NCI-H510A treated with DMSO at 0.1 percent for 48 hours (cell line): ENCODE measurements around the gene BCO1.

Experiments
- DNase-seq: peaks from one replicate; lab custom pipeline; 2025; lab: John Stamatoyannopoulos, UW

BCO1 gene

DNA sequence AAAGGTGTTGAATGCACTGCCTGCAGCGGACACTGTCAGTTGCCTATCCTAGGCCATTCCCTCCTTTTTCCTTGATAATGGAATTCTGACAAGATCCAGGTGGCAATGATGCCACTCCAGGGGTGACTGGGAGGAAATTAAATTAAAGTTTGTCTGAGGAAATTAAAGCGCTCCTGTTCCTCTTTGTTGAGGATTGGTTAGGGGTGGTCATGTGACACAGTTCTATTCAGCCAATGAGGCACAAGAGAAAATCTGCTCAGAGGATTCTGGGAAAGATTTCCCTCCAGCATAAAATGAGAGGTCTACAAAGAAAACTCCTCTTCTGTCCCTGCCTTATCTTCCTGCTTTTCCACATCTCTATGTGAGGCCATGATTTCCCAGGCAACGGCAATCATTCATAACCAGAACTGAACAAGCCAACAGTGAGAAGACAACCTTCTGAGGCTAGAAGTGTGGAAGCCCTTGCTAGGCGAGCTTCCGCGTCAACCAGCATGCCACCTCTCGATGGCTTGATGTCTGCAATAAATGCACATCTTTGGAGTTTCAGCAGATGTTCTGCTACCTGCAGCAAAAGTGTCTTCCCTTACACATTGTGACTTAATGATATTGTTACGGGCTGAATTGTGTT lies 5.6 kb upstream of the BCO1 start:
- no peak for DNase-seq

DNA sequence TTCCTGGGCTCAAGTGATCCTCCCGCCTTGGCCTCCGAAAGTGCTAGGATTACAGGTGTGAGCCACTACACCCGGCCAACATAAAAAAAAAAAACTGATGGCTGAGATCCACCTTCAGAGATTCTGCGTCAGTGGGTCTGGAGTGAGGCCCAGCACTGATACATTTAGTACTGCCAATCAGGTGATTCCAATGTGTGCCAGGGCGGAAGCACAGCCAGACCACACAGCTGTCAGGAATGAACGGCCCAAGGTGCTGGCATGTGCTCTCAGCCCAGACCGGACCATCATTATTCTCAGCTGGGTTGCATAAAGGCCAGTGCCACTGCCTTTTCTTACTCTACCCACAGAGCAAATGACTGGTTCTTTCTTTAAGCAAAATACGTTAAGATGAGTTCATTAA lies 1.2 kb upstream of the BCO1 start:
- DNase-seq: no peak

DNA sequence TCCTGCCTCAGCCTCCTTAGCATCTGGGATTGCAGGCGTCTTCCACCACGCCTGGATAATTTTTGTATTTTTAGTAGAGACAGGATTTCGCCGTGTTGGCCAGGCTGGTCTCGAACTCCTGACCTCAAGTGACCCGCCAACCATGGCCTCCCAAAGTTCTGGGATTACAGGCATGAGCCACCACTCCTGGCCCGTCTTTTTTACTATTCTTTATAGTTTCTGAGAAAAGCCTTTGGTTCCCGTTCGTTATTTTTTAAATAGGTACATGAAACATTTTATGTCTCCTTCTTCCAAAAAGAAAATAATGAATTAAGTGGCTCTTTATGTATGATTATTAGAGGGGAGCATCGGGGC lies 570 bp upstream of the BCO1 start:
- no peak for DNase-seq

DNA sequence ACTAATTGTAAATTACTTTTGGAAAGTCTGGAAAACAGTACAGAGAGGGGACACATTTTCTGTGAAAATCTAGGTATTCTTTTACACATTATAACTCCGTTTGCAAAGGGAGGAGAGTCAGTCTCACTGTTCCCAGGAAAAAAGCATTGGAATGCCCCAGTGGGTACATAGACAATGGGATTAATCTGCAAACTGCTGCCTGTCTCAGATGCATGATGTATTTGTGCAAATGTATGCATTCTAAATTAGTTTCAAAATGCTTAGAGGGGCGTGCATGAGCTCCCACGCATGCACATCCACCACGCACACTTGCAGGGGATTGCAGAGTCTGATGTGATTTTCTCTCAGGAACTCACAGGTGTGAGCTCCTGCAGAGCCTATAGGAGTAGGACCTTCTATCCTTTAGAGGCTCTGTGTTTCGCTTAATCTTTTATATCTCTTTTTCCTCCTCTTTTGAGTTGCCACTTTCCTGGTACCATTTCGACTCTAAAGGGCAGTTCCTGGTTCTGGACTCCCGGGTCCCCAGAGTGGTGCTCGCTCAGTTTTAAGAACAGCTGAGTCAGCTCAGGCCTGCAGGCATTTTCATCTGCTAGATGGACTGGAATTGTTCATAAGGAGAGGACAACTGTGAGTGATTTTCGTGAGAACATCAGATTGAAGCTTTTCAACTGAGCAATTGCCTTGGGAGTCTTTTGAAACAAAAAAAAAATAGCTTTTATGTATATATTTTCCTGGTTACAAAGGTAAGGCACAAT lies 1.1 kb downstream of the BCO1 start:
- DNase-seq: no peak

DNA sequence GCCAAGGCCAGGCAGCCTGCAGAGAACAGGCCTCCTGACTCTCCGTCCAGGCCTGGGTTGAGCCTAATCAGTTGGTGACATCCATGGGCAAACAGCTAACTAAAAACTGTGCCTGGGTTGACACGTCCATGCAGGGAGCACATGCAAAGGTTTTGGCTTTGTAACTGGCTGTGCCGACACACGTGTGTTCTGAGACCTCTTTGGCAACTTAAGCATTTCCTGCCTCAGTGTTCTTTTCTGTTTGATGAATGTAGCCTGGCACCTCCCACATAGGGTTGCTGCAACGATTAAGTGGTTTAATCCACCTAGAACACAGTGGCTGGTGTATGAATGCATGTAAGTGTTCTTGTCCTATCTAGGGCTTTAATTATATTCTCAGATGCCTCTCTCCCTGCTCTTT lies 3.2 kb downstream of the BCO1 start:
- DNase-seq: no peak

DNA sequence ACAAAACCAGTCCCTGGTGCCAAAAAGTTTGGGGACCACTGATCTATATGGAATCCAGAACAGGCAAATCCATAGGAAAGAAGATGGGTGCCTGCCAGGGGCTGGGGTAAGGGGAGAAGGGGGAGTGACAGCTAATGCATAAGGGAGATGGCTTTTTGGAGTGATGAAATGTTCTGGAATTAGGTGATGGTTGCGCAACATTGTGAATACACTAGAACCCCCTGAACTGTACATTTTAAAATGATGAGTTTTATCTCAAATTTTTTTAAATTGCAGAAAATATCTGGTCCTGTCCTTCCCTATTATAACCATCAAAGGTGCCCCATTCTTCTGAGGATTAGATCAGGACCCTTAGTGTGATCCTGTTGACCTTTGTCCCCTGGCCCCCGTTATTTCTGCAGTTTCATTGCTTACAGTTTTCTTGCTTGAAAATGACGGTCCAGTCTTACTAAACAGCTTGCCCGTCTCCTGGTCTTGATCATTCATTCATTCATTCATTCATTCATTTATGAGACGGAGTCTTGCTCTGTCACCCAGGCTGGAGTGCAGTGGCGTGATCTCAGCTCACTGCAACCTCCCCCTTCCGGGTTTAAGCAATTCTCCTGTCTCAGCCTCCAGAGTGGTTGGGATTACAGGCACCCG lies 4.6 kb downstream of the BCO1 start:
- DNase-seq: no peak

DNA sequence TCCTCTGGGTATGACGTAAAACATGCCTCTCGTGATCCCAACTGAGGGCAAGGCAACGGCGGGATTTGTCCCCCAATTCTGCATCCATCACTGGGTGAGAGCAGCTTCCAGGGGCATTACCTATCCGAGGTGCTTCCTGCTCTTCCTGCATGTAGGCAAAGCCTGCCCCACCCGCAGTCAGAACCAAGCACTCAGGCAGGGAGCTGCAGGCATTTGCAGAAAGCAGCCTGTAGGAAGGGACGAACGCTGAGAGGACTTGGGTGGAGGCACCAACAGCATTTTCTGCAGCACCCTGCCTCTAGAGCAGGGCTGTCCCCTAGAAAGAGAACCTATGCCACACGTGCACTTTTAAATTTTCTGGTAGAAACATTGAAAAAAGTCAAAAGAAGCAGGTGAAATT lies 5.5 kb downstream of the BCO1 start:
- no peak for DNase-seq

DNA sequence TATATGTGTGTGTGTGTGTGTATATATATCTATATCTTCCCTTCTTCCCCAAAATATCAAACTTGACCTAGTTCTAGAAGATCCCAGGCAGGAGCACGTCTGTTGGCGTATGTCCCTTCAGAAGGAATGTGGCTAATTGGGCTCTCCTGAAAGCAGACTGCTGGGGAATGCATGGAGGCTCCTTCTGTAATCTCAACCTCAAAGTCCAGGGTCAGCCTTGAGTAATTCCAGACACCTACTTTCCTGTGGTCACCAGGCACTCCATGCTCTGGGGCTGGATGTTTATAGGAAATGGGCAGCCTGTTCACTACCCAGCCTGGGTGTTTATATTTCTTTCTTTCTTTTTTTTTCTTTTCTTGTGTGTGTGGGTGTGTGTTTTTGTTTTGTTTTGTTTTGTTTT lies 13.4 kb downstream of the BCO1 start:
- no peak for DNase-seq

DNA sequence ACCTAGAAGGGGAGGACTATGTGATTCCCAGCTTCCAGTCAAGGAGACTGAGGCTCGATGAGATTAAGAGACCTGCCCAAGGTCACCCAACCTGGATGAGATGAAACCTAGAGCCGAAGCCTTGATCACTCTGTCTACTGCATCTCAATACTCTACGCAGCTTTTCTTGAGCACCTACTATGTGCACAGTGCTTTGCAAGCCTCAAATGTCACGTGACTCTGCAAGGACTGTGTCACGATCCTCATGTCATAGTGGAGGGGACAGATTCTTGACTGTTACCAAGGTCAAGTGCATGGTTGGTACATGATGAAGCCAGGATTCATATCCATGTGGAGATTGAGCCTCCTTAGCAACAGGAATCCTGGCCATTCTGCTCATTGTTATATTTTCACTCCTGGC lies 14.7 kb downstream of the BCO1 start:
- DNase-seq: no peak

DNA sequence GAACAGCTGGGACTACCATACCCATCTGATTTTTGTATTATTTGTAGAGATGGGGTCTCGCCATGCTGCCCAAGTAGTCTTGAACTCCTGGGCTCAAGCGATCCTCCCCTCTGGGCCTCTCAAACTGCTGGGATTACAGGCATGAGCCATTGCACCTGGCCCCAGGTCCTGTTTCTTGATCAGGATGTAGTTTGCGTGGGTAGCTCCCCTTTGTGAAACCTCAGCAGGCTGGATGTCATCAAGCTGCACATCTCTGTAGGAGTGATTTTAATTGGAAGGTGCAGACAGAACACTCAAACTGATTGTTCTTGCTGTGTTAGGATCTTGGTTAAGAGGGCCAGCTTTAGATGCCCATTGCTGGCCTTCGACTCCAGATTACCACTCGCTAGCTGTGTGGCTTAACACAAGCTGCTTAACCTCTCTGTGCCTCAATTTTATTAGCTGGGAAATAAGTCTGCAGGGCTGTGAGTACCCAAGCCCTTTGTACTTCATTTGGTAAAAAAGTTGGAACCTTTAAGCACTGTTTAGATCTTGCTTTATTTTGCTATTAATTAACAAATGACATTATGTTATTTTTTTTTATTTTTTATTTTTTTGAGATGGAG lies 16.5 kb downstream of the BCO1 start:
- no peak for DNase-seq

DNA sequence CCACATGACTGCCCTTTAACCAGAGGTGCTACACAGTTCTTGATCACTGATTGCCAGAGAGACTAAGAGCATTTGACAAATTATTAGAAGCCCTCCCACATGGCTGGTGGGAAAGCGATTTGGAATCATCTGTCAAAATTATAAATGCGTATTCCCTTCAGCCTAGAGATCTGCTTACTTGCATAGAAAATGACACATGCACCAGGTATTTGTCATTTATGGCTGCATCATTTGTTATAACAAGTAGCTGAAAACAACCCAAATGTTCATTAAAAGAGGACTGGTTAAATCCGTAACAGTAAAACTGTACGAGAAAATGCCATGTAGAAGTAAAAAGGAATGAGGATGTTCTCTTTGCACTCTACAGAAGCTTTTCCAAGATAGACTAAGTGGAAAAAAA lies 21.4 kb downstream of the BCO1 start:
- no peak for DNase-seq

DNA sequence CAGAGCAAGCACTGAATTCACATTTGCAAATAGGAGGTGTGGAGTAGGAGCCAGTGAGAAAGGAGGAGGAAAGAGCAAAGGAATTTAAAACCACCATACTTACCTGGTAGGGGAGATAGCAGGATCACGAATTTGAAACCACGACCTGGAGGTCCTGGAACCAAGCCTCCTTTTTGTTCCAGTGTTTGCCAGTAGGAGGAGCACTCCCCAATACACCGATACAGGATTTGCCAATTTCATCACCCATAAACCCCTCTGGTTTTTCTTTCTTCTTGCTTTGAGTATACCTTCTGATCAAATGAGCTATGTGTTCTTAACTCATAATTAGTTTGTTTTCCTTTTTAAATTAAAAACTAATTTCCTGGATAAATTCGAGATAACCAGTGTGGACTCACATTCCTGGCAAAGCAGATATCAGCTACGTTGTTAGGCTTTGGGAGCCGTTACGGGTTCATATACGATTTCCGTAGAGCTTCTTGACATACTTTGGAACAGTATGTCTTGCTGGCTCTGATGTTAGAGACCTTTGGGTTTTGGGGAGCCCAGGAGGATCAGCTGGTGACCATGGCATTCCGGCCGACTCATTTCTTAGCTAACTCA lies 22.7 kb downstream of the BCO1 start:
- no peak for DNase-seq

DNA sequence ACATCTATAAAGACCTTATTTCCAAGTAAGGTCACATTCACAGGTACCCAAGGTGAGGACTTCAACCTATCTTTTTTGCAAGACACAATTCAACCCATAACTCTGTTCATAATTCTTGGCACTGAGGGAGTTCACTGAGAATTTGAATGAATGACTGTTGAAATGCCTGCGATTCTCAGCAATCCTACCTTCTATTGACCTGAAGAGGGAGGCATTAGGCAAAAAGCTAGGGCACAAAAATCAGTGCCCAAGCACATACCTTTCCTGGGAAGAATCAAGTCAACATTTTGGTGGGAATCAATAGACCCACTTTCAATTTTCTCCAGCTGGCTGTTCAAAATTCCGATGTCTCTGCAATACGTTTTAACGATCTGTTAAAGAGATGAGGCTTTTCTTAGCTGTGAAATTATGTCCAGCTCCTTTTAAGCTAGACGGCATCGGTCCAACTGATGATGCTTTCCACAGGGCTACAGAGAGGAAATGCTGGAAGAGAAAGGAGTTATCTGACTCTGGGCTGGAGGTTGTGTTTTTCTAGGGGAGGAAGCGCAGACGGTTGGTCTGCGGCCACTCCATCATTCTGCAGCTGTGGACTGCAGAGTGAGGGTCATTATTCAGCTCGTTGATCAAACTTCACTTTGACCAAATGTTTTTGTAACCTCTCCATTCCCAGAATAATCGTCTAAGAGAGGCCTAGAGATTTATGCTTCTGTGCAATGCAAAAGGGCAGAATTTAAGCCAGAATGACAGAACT lies 25.2 kb downstream of the BCO1 start:
- DNase-seq: no peak

DNA sequence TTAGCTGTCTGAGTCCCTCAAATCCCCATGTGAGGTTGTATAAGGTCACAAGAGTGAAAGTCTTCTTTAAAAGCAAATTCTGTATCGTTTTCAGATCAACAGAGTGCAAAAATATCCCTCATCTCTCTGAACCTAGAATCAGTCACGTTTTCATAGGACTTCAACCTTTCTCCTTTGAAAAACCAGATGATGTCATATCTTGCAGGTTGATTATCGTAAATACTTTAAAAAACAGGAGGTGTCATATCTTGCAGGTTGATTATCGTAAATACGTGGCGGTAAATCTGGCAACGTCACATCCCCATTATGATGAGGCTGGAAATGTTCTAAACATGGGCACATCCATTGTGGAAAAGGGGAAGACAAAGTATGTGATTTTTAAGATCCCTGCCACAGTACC lies 25.9 kb downstream of the BCO1 start:
- DNase-seq: no peak

DNA sequence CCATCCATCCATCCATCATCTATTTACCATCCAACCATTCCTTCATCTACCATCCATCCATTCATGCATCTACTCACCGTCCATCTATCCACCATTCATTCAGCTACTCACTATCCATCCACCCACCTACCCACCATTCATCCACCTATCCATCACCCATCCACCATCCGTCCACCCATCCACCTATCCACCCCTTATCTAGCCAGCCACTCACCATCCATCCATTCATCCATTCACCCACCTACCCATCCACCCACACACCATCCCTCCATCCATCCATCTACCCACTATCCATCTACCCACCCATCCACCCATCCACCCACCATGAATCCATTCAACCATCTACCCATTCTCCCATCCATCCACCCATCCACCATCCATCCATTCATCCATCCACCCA lies 26.6 kb downstream of the BCO1 start:
- DNase-seq: no peak

DNA sequence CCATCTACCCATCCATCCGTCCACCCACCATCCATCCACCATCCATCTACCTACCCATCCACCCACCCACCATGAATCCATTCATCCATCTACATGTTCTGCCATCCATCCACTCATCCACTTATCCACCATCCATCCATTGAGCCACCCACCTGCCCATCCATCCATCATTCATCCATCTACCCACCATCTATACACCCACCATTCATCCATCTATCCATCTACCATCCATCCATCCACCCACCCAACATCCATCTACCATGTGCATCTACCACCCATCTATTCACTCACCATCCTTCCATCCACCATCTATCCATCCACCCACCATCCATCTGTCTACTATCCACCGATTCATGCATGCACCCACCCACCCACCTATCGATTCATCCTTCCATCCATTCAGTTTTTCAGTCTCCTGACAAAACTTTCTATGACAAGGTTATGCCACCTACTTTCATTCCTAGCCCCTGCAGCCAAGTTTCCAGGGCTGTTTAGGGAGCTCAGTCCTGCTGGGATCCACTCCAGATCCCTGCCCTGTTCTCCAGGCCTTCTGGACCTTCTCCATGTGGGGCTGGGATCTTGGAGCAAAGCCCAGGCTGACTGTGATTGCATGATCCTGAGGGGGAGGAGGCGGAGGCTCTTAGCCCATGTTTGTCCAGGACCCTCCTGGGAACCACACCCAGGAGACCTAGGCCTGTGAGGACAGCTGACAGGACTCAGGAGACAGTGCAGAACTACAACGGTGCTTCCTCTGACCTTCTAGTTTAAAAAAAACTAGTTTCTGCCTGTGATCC lies 27.4 kb downstream of the BCO1 start:
- no peak for DNase-seq

DNA sequence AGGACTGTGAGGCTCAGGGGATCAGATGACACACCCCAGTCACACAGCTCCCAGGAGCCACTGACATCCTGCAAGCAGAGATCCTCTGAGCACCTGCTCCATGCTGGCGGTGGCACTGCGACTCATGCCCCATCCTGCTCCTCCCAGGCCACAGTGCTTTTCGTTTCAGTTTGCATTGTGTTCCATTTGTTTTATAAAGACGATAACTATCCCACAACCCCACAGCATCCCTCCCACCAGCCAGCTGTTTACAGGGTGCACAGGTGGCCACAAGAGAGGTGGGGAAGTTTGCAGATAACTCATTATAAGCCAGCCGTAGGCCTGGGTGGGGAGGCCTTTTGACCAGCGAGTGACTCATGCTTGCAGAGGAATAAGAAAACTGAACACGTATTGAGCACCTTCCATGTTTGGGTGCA lies 28.2 kb downstream of the BCO1 start:
- DNase-seq: peak; percentile 35

DNA sequence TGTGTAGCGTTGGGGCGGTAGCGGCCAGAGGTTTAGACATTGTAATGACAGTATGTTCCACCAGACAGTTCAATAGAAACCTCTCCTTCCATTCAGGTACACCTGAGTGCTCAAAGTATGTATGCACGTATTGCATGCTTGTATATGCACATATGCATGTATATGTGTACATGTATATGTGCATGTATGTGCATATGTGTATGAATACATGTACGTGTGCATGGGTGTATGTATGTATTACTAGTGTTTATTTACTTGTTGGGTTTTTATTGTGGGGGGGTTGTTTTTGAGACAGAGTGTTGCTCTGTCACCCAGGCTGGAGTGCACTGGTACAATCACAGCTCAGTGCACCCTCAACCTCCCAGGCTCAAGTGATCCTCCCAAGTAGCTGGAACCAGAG lies 30.0 kb downstream of the BCO1 start:
- DNase-seq: no peak

DNA sequence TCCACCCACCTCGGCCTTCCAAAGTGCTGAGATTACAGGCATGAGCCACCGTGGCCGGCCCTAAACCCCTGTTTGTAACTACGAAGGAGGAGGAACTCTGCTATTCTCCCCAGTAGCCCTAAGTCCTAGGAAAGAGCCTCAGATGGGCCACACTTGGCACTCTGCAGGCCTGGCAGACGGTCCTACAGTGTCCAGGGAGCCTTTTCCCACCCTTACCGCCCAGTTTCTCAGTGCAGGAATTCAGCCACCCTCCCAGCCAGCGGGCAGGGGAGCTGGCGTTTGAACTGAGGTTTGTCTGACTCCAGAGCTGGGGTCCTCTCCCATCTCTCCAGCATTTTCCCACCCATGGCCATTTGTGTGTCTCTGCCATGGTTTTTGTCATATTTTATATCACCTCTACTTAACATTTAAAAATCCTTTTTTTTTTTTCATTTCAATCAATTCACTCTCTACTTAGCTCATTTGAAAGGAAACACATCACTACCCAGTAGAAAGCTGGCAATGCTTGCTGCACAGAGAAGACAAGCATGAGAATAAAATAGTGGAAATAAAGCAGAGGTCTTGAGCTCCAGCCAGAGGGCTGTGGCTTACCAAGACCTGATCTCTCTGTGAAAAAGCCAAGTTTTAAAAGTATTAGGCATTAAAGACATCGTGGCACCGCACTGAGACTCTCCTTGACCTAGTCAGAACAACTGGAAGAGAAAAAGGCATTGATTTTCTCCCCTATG lies 34.9 kb downstream of the BCO1 start:
- no peak for DNase-seq

DNA sequence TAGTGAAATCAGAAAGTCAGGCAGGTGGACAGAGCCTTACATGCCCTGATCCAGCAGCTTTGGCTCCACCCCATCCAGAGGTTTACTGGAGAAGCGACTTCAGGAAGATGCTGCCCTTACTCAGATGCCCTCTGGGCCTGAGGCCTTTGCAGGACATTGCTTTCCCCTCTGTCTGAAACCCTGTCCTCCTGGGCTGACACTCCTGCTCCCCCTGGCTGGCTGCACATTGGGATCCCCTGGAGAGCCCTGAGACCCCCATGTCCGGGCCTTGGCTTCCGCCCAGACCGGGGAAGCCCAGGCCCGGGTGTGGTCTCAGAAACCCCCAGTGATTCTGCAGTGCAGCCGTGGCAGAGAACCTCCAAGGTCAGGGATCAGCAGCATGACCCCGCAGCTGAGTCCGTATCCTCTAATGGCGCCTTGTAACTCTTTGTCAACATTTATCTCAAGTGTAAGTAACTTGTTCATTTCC lies 36.6 kb downstream of the BCO1 start:
- no peak for DNase-seq
